ENCODE measurements around the gene UMOD. TPM values are rescaled to one million over a fixed set of nuclear protein-coding genes. Genes with fewer than 3 reads are reported as not detected.

Gene UMOD
- total and polyA plus RNA-seq, 9 donors, result not detected

DNA sequence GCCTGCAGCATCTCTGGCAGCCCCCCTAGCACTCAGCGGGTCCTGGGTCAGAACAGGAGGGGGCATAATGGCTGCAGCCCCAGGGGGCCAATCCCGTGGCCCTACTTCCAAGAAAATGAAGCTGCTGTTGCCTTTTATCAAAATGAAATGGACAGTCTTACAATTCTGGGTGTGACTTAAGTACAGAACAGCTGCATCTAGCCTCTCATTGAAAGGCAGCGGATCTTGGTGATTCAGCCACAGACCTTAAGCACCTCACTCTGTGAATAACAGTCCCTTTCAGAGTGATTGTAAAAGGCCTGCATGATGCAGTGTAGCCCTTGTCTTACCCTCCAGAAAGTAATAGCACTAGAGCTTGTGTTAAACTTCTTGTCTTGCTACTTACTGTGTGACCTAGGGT lies 11.5 kb upstream of the UMOD start:
- Histone ChIP-seq H3K9me3 (replicated peaks; ENCODE audit: control insufficient read depth, low read depth, low read length) (no peaks in the 10 kb centered on the region), H3K4me3 (ENCODE audit: low read length) (no peak overlapping the region), H3K27ac (ENCODE audit: low read length) (no peak overlapping the region), H3K4me1 (ENCODE audit: control insufficient read depth, insufficient read depth, low read length) (no peaks in the 10 kb centered on the region), H3K27me3 (ENCODE audit: control insufficient read depth, insufficient read depth, low read length) (no peaks in the 10 kb centered on the region), H3K36me3 (ENCODE audit: control insufficient read depth, insufficient read depth, low read length) (no peaks in the 10 kb centered on the region)
- peak; percentile 9 for DNase-seq
- 80% methylated on average over 1 of the region's 3 CpGs for WGBS (ENCODE audit: insufficient coverage)

DNA sequence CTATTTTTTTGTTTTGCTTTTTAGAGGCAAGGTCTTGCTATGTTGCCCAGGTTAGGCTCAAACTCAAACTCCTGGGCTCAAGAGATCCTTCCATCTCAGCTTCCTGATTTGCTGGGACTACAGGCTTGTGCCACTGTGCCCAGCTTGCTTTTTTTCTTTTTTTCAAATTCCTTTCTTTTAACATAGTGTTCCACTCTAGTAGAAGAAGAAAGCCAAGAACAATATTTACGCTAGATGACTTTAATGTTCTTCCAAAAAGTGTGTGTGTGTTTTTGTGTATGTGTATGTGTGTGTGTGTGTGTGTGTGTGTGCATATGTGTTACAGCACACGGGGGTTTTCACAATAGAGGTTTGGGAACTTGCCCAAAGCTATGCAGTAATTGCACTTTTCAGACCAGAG lies 10.7 kb upstream of the UMOD start:
- WGBS (ENCODE audit: insufficient coverage), result 60% methylated on average over 1 of the region's 2 CpGs
- Histone ChIP-seq H3K27ac (ENCODE audit: low read length) (no peak overlapping the region), H3K4me3 (ENCODE audit: low read length) (no peak overlapping the region), H3K36me3 (ENCODE audit: control insufficient read depth, insufficient read depth, low read length) (no peaks in the 10 kb centered on the region), H3K27me3 (ENCODE audit: control insufficient read depth, insufficient read depth, low read length) (no peaks in the 10 kb centered on the region), H3K9me3 (replicated peaks; ENCODE audit: control insufficient read depth, low read depth, low read length) (no peaks in the 10 kb centered on the region), H3K4me1 (ENCODE audit: control insufficient read depth, insufficient read depth, low read length) (no peaks in the 10 kb centered on the region)
- no peak for DNase-seq

GRCh38 chr16:20359997-20360396 lies 7.5 kb upstream of the UMOD start:
- no peaks in the 10 kb centered on the region for H3K9me3 ChIP-seq (replicated peaks; ENCODE audit: control insufficient read depth, low read depth, low read length)
- H3K27ac ChIP-seq (ENCODE audit: low read length), result no peak overlapping the region
- no peaks in the 10 kb centered on the region for H3K27me3 ChIP-seq (ENCODE audit: control insufficient read depth, insufficient read depth, low read length)
- H3K36me3 ChIP-seq (ENCODE audit: control insufficient read depth, insufficient read depth, low read length), result no peaks in the 10 kb centered on the region
- H3K4me3 ChIP-seq (ENCODE audit: low read length), result no peak overlapping the region
- WGBS (ENCODE audit: insufficient coverage), result no CpG with 5 or more reads among the region's 2 CpGs
- no peak for DNase-seq
- H3K4me1 ChIP-seq (ENCODE audit: control insufficient read depth, insufficient read depth, low read length), result no peaks in the 10 kb centered on the region

- Histone ChIP-seq H3K9me3 (replicated peaks; ENCODE audit: control insufficient read depth, low read depth, low read length) (no peaks in the 10 kb centered on the region), H3K4me1 (ENCODE audit: control insufficient read depth, insufficient read depth, low read length) (no peaks in the 10 kb centered on the region), H3K27me3 (ENCODE audit: control insufficient read depth, insufficient read depth, low read length) (no peaks in the 10 kb centered on the region), H3K36me3 (ENCODE audit: control insufficient read depth, insufficient read depth, low read length) (no peaks in the 10 kb centered on the region), H3K27ac (ENCODE audit: low read length) (no peak overlapping the region), H3K4me3 (ENCODE audit: low read length) (no peak overlapping the region)
- WGBS (ENCODE audit: insufficient coverage), result 75% methylated on average over 6 of the region's 7 CpGs
- no peak for DNase-seq
Measured at GRCh38 chr16:20355114-20355782, 2.7 kb upstream of the UMOD start.

GRCh38 chr16:20353379-20353778 lies 864 bp upstream of the UMOD start:
- peaks cover 2% of the 10 kb centered on the region for H3K27me3 ChIP-seq (ENCODE audit: control insufficient read depth, insufficient read depth, low read length)
- no peaks in the 10 kb centered on the region for H3K9me3 ChIP-seq (replicated peaks; ENCODE audit: control insufficient read depth, low read depth, low read length)
- no peaks in the 10 kb centered on the region for H3K36me3 ChIP-seq (ENCODE audit: control insufficient read depth, insufficient read depth, low read length)
- H3K27ac ChIP-seq (ENCODE audit: low read length), result no peak overlapping the region
- H3K4me3 ChIP-seq (ENCODE audit: low read length), result no peak overlapping the region
- DNase-seq, result no peak
- no peaks in the 10 kb centered on the region for H3K4me1 ChIP-seq (ENCODE audit: control insufficient read depth, insufficient read depth, low read length)

DNA sequence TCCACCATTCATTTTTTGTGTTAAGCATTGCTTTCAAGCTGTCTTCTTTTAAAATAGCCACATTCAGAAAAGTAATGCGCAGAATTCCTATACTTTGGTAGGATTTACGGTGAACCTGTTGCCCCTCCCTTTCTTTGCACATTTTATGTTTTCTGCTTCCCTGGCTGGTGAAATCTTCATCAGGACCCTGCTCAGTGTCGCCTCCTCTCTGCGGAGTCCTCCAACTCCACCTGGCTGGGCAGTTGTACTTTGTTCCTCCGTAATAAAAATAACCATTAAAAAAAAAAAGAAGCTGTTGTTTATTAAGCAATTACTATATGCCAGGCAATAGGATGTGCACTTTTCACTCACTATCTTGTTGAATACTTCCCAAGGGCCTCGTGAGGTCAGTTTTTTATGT lies 2.9 kb downstream of the UMOD start:
- H3K9me3 ChIP-seq (replicated peaks; ENCODE audit: control insufficient read depth, low read depth, low read length), result no peaks in the 10 kb centered on the region
- H3K4me3 ChIP-seq (ENCODE audit: low read length), result no peak overlapping the region
- no peak for DNase-seq
- H3K27ac ChIP-seq (ENCODE audit: low read length), result no peak overlapping the region
- WGBS (ENCODE audit: insufficient coverage), result 85% methylated on average over 2 of the region's 6 CpGs
- no peaks in the 10 kb centered on the region for H3K4me1 ChIP-seq (ENCODE audit: control insufficient read depth, insufficient read depth, low read length)
- H3K36me3 ChIP-seq (ENCODE audit: control insufficient read depth, insufficient read depth, low read length), result no peaks in the 10 kb centered on the region
- peaks cover 4% of the 10 kb centered on the region for H3K27me3 ChIP-seq (ENCODE audit: control insufficient read depth, insufficient read depth, low read length)

- no peak overlapping the region for H3K27ac ChIP-seq (ENCODE audit: low read length)
- peaks cover 4% of the 10 kb centered on the region for H3K27me3 ChIP-seq (ENCODE audit: control insufficient read depth, insufficient read depth, low read length)
- no peaks in the 10 kb centered on the region for H3K9me3 ChIP-seq (replicated peaks; ENCODE audit: control insufficient read depth, low read depth, low read length)
- no peaks in the 10 kb centered on the region for H3K36me3 ChIP-seq (ENCODE audit: control insufficient read depth, insufficient read depth, low read length)
- H3K4me3 ChIP-seq (ENCODE audit: low read length), result no peak overlapping the region
- 30% methylated on average over 77 of the region's 77 CpGs for WGBS (ENCODE audit: insufficient coverage)
- H3K4me1 ChIP-seq (ENCODE audit: control insufficient read depth, insufficient read depth, low read length), result no peaks in the 10 kb centered on the region
- DNase-seq, result no peak
Measured at GRCh38 chr16:20348365-20349185, 3.9 kb downstream of the UMOD start.

- Histone ChIP-seq H3K4me1 (ENCODE audit: control insufficient read depth, insufficient read depth, low read length) (no peaks in the 10 kb centered on the region), H3K27ac (ENCODE audit: low read length) (no peak overlapping the region), H3K4me3 (ENCODE audit: low read length) (no peak overlapping the region), H3K36me3 (ENCODE audit: control insufficient read depth, insufficient read depth, low read length) (no peaks in the 10 kb centered on the region), H3K27me3 (ENCODE audit: control insufficient read depth, insufficient read depth, low read length) (peaks cover 4% of the 10 kb centered on the region), H3K9me3 (replicated peaks; ENCODE audit: control insufficient read depth, low read depth, low read length) (no peaks in the 10 kb centered on the region)
- no peak for DNase-seq
- 69% methylated on average over 7 of the region's 12 CpGs for WGBS (ENCODE audit: insufficient coverage)
Measured at GRCh38 chr16:20347666-20348364, 4.7 kb downstream of the UMOD start.

DNA sequence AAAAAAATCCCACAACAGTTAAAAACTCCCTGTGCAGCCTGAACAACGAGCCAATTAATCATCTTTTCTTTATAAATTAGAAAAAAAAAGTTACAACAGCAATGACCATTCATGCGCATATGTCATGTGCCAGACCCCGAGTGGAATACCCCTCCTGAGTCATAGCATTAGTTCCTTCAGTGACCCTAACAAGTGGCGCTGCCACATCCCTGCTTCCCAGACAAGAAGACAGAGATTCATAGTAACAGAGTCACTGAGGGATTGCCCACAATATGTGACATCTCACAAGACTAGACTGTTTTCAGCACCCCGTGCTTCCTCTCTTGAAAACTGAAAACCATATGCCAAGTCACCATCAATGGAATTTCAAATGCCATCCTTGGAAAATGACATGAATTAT lies 7.9 kb downstream of the UMOD start:
- no peak for DNase-seq
- Histone ChIP-seq H3K27me3 (ENCODE audit: control insufficient read depth, insufficient read depth, low read length) (peaks cover 4% of the 10 kb centered on the region), H3K9me3 (replicated peaks; ENCODE audit: control insufficient read depth, low read depth, low read length) (no peaks in the 10 kb centered on the region), H3K27ac (ENCODE audit: low read length) (no peak overlapping the region), H3K4me1 (ENCODE audit: control insufficient read depth, insufficient read depth, low read length) (no peaks in the 10 kb centered on the region), H3K36me3 (ENCODE audit: control insufficient read depth, insufficient read depth, low read length) (no peaks in the 10 kb centered on the region), H3K4me3 (ENCODE audit: low read length) (no peak overlapping the region)
- 92% methylated on average over 3 of the region's 5 CpGs for WGBS (ENCODE audit: insufficient coverage)

DNA sequence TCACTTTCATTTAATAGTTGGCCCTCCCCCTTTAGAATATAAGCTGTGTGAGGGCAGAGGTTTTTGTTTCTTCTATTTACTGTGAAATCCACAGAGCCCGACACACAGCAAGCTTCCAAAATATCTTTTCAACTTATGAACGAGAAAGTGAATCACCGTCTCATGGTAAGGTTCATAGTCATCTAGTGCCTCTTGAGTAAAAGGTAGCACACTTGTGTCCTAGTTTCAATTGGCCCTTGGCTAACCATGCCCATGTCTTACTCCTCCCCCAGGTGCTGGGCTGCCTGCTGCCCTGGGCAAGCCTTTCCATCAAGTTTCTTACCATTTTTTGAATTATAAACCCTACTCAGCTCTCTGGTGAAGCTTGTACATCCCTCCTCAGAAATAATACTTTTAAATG lies 12.8 kb downstream of the UMOD start:
- Histone ChIP-seq H3K4me1 (ENCODE audit: control insufficient read depth, insufficient read depth, low read length) (no peaks in the 10 kb centered on the region), H3K4me3 (ENCODE audit: low read length) (no peak overlapping the region), H3K27ac (ENCODE audit: low read length) (no peak overlapping the region), H3K36me3 (ENCODE audit: control insufficient read depth, insufficient read depth, low read length) (no peaks in the 10 kb centered on the region), H3K9me3 (replicated peaks; ENCODE audit: control insufficient read depth, low read depth, low read length) (no peaks in the 10 kb centered on the region), H3K27me3 (ENCODE audit: control insufficient read depth, insufficient read depth, low read length) (no peaks in the 10 kb centered on the region)
- no peak for DNase-seq
- 94% methylated on average over 2 of the region's 3 CpGs for WGBS (ENCODE audit: insufficient coverage)
